KOPT-K1 (cell line): Measurements from ENCODE around the gene E2F2.

Source experiments
- H3K27ac ChIP-seq: fragments of 200-600 bp; sonication (generic); 2 replicates; pipeline ENCODE4 v1.5.1; 2016; ENCODE audit warnings: antibody characterized with exemption, mild to moderate bottlenecking, low read depth, low read length; ENCODE audit not compliant: poor library complexity, severe bottlenecking
- H3K36me3 ChIP-seq: fragments of 200-600 bp; sonication (generic); 2 replicates; pipeline ENCODE4 v1.5.1; 2017; ENCODE audit warnings: antibody characterized with exemption, mild to moderate bottlenecking, low read length, moderate library complexity; ENCODE audit not compliant: insufficient read depth
- H3K9me3 ChIP-seq: fragments of 200-600 bp; sonication (generic); 2 replicates; pipeline ENCODE4 v1.5.1; 2017; ENCODE audit warnings: antibody characterized with exemption, low read length, mild to moderate bottlenecking; ENCODE audit not compliant: insufficient read depth, poor library complexity, severe bottlenecking

The E2F2 gene

DNA sequence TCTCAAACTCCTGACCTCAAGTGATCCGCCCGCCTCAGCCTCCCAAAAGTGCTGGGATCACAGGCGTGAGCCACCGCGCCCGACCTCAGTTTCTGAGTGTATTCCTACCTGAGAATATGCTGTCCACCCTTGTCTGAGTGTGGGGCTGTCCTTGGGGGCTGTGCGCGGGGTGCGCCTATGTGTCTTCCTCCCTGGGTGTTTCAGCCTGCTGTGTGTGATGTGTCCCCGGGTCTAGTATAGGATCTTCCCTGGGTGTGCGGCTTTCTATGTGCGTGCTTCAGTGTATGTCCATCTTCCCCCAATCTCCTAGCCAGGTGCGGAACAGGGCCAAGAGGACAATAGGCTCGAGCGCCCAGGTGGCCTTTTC lies 36.6 kb upstream of the E2F2 start:
- Histone ChIP-seq H3K9me3 (no peaks in the 10 kb centered on the region), H3K27ac (no peak overlapping the region), H3K36me3 (no peaks in the 10 kb centered on the region)

DNA sequence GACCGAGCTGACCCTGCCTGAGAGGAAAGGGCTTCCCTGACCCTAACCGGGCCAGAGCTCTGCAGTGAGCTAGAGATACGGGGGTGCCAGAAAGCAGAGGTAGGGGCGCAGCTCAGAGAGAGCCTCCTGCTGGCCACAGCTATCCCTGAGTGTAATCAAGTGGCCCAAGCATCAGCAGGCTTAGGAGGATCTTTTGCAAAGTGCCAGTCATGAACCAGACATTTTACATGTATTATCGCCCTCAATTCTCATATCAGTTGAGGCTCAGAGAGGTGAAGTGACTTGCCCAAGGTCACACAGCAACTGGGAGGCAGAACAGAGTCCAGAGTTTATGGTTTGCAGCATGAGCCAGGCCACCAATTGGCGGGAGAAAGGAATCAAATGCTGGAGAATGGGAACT lies 35.3 kb upstream of the E2F2 start:
- H3K9me3 ChIP-seq, result no peaks in the 10 kb centered on the region
- H3K27ac ChIP-seq, result no peak overlapping the region
- H3K36me3 ChIP-seq, result no peaks in the 10 kb centered on the region

DNA sequence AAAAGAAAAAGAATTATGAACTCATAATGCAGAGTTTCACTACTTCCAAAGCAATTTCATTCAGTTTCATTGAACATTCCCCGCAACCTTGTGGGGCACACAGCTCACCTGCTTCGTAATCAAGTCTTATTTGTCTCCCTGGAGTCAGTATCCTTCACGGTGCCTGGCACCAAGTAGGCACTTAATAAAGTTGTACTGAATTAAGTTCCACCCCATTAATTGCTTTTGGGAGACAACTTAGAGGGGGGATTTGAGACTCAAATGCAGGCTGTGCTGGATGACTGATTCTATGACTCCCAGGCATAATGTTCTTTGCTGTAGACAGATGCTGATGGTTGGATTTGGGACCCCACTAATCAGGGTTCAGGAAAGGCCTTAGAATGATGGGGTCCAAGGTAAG lies 34.7 kb upstream of the E2F2 start:
- Histone ChIP-seq H3K9me3 (no peaks in the 10 kb centered on the region), H3K27ac (no peak overlapping the region)

DNA sequence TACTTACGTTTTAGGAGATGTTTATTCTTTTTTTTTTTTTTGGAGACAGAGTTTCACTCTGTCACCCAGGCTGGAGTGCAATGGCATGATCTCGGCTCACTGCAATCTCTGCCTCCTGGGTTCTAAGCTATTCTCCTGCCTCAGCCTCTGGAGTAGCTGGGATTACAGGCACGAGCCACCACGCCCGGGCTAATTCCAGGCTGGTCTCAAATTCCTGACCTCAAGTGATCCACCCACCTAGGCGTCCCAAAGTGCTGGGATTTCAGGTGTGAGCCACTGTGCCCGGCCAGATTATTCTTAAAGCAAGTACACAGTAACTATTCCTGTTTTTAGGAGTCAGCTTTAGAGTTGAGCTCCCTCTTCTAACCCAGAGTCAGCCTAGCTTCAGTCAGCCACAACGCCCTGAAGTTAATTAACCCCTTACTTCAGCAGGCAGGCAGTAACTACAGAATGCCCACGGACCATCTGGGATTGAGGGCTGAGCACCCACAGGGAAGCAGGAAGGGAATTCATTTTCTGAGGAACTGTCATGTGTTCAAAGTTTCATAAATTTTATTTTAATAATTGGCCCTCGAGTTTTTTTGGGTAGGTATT lies 33.6 kb upstream of the E2F2 start:
- H3K36me3 ChIP-seq, result no peaks in the 10 kb centered on the region
- H3K27ac ChIP-seq, result no peak overlapping the region
- H3K9me3 ChIP-seq, result no peaks in the 10 kb centered on the region

More for the DNA sequence above, 34.7 kb upstream of the E2F2 start:
- H3K36me3 ChIP-seq, result no peaks in the 10 kb centered on the region

DNA sequence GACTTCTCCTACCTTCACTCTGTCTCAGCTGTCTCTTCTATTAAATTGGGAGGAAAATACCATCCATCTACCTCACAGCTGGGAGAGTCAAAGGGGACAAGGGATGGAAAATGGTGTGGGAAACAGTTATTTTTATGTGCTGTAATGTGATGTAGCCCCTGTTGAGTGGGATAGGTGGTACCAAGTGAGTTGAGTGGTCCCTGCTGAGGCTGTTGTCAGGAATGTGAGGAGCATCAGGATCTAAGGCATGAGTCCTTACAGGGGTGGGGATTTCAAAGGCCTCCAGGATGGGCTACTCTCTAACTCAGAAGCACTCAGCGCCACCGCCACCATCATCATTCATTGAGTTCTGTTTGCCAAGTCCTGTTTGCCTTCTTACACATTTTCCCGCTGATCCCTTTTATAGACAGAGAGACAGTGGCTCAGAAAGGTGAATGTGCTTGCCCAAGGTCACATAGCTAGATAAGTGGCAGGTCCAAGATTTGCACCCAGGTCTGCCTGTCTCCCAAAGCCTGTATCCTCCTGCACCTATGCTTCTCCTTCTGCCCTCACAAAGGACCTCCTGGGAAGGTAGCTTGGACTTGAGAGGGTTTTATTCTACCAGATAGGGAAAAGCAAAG lies 32.8 kb upstream of the E2F2 start:
- H3K36me3 ChIP-seq, result no peaks in the 10 kb centered on the region
- no peak overlapping the region for H3K27ac ChIP-seq

DNA sequence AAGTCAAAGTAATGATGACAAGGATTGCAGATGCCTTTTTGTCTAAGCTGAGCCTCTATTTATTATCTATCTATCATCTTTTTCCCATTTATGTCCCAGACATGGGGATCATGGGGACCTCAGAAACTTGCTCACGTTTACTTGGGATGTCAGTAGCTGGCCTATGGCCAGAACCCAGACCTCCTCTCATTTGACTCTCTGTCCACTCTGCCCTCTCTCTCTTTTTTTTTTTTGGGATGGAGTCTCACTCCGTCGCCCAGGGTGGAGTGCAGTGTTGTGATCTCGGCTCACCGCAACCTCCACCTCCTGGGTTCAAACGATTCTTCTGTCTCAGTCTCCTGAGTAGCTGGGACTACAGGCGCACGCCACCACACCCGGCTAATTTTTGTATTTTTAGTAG lies 32.0 kb upstream of the E2F2 start:
- Histone ChIP-seq H3K27ac (no peak overlapping the region), H3K9me3 (no peaks in the 10 kb centered on the region)

More for the DNA sequence above, 32.8 kb upstream of the E2F2 start:
- H3K9me3 ChIP-seq, result no peaks in the 10 kb centered on the region

DNA sequence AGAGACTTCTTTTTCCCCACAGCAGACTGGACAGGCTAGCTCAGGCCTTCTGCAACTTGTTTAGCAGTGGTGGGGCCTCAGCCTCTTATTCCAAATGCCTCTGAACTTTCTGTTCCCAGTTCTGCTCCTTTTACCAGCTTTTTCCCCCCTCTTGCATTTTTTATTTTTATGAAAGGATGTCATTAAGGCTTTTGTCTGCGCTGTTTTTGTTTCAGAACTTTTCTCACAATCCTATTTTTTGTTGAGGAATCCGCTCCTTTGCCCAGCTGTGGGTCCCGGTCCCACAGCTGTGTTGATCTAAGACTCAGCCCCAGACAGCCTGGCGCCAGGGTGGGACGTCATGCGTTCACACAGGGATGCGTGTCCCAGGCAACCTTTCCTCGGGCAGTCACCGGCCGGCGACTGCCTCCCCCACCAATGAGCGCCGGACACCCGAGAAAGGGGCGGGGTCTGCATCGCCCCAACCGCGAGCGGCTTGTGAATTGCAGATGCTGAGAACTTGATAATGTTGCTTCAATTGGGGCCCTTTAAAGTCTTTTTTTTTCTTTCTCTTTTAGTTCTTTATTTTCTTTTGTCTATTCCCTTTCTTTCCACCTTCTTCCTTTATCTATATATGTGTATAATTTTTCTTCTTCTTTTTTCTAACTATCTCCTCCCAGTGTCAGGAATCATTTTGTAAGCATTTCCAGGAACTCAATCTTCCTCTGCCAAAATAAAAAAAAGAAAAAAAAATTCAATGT lies 31.3 kb upstream of the E2F2 start:
- Histone ChIP-seq H3K27ac (no peak overlapping the region), H3K9me3 (no peaks in the 10 kb centered on the region), H3K36me3 (no peaks in the 10 kb centered on the region)

More for the DNA sequence above, 32.0 kb upstream of the E2F2 start:
- H3K36me3 ChIP-seq, result no peaks in the 10 kb centered on the region

DNA sequence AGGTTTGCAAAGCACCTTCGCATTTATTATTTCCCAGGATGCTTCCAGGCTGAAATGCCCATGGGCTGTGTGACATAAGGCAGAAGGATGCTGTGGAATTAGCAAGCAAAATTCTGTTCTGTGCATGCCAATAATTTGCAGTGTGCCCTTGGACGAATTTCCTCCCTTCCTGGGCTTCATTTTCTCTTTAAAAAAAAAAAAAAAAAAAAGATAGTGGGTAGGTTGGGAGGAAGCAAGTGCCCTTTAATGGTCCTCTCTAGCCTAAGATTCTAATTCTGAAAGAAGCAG lies 30.7 kb upstream of the E2F2 start:
- Histone ChIP-seq H3K27ac (no peak overlapping the region), H3K36me3 (no peaks in the 10 kb centered on the region), H3K9me3 (no peaks in the 10 kb centered on the region)

DNA sequence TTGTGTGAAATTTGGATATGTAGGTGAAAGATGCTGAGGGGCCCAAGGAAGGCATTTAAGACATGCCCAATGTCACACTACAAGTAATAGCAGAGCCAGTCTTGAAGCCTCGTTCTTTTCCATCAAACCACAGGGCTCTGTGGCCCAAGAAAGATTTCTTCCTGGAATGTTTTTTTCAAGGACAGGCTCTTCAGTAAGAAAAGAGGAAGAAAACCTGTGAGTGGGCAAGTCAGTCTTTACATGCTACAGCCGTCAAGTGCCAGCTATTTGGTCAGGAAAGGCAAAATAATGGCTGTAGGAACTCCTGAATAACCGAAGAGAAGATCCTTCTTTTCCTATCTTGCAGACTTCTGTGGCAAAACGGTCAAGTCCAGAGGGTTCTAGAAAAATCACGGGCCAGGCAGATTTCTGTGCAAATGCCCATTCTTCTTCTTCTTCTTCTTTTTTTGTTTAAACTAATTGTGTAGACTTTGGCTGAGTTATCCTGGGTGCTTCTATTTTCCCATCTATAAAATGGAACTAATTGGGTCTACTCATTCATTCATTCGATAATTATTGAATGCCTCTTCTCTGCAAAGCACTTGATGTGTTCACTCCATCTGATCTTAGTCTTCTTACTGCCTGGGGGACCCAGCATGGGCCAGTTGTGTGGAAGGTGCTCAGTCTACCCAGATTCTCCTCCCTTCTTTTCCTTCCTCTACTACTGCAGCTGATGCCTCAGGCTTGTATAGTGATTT lies 30.2 kb upstream of the E2F2 start:
- H3K9me3 ChIP-seq, result no peaks in the 10 kb centered on the region
- no peaks in the 10 kb centered on the region for H3K36me3 ChIP-seq
- H3K27ac ChIP-seq, result no peak overlapping the region

DNA sequence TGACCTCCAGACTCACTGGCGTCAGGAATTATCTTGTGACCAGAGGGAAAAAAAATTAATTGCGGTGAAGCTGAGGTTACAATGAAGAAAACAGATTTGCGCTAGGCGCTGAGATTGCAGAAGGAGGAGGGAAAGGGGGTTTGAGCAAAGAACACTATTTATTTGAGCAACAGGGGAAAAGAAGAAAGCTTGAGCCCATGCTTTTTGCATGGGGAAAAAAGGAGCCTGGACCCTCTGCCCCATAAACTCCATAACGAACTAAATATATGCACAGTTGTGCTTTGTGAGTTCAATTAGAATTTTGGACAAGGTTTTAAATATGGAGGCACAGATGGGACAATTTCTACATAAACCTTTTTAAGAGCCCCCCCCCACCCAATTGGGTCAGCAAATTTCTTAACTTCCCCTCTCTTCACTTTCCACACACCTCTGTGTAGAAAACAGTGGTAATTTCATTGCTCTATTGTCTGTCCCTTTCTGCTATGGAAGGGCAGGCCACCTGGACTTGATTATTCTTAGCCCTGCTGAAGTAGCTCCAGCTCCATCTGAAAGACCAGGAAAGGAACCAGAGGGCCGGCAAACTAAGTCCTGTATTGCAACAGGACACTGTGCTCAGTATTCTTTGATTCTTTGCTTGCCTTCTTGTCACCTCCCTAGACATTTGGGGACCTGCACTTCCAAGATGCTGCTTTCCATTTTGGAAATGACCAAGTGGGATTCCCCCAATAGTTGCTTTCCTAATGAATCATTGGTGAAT lies 29.1 kb upstream of the E2F2 start:
- H3K36me3 ChIP-seq, result no peaks in the 10 kb centered on the region
- peak overlapping the region; percentile 79 for H3K27ac ChIP-seq
- H3K9me3 ChIP-seq, result no peaks in the 10 kb centered on the region

DNA sequence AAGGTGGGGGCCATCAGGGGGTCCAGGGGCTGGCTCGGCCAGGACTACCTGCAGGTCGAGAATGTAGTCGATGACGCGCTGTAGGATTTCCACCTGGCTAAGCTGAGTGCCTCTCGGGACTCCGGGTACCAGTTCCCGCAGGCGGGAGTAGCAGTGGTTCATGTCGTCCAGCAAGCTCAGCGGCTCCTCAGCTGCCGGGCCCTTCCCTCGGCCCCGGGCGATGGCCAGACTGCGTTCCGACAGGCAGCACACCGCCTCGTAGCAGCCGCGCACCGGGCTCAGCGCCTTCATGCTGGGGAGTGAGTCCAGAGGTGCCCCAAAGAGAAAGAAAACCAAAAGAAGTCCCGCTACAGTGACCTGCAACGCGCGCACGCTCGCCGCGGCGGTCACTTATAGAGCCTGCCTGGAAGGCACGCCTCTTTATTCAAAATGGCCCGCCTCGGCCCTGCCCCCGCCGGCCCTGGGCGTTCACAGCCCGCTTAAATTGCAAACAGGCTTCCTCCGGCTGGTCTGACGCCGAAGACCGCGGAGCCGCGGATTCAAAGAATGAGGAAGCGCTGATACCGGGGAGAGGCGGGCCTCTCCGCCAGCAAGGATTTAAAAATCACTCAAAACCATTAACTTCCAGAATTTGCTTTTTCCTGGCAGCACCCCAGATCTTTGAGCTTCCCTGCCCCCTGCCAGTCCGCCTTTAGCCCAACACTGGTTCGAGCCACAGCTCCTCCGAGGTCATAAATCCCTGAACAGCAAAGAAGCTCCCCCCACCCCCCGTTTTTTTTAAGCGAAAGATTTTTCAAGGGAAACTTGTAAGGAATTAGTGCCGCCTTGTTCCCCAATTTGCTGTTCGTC lies 28.3 kb upstream of the E2F2 start, which contains the start of gene ID3:
Gene ID3 (minus strand): TSS at position 366 of the 849 bp plus-strand sequence. CDS start 75 bp downstream, at position 291.
- Histone ChIP-seq H3K27ac (peak within 1 kb of the TSS; percentile 79), H3K9me3 (no peaks in the 10 kb centered on the region), H3K36me3 (no peaks in the 10 kb centered on the region)

DNA sequence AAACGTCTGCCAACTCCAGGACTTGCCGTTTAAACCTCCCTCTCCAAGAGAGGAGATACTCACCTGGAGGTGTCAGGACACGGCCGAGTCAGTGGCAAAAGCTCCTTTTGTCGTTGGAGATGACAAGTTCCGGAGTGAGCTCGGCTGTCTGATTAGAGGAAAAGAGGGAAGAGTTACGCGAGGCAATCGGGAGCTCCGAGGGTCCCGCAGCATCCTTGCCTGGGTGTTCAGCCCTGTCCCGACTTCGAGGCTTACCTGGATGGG lies 27.8 kb upstream of the E2F2 start:
- Histone ChIP-seq H3K36me3 (no peaks in the 10 kb centered on the region), H3K9me3 (no peaks in the 10 kb centered on the region), H3K27ac (peak overlapping the region; percentile 79)

DNA sequence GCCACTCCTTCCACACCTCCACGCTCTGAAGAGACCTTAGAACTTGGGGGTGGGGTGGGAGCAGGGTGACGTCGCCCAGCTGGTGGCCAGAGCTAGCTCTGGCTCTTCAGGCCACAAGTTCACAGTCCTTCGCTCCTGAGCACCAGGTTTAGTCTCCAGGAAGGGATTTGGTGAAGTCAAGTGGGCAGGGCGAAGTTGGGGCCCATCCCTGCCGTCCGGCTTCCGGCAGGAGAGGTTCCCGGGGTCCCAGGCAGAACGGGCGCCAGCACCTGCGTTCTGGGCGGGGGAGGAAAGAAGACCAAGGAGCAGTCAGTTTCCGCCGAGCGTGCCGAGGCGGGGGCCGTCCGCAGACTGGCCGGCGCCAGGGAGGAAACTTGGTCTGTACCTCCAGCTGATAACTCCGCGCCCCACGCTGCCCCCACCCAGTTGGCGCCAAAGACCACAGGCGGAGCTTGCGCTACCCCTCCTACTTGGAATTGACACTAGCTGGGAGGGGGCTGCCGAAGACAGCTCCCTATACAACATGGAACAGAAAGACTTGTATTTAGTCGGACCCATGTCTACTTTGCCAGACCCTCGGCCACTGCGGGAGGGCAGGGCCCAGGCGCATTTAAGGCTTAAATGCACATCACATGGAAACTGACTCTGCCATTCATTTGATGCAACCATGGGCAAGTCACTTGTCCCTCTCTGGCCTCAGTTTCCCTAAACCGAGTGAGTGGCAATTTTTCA lies 27.3 kb upstream of the E2F2 start:
- H3K9me3 ChIP-seq, result no peaks in the 10 kb centered on the region
- no peaks in the 10 kb centered on the region for H3K36me3 ChIP-seq
- peak overlapping the region; percentile 79 for H3K27ac ChIP-seq
